Activated CD8-positive, alpha-beta memory T cell treated with anti-CD3 and anti-CD28 coated beads, Interleukin-2, amount 10 ng/mL, durations not matched to agents 7 days and 5 days (primary cell): ENCODE measurements around the gene TMEFF1. TPM values are rescaled to one million over a fixed set of nuclear protein-coding genes. Genes with fewer than 3 reads are reported as not detected.
"Not testable (repeated sequence)": the region's sequence is repeated elsewhere in the genome, so short reads cannot be mapped to it uniquely, and the experiment has no call there.

ENCODE experiments used
- ATAC-seq: fragments of 150-1000 bp; cut with Tn5 transposase; one replicate; pipeline ENCODE4 v1.10.0; 2021; ENCODE audit warnings: moderate library complexity
- CTCF ChIA-PET: fragments of 350-600 bp; sonication (Branson Sonifier 250); formaldehyde crosslinking; loops from one replicate; lab custom pipeline; 2021; ENCODE audit warnings: antibody characterized with exemption; lab: Charles Lee
- DNase-seq: peaks from one replicate; pipeline ENCODE4 v3.0.0-alpha.2; 2020
- H3K27ac Mint-ChIP-seq: one replicate; pipeline ENCODE4 v1.8.0; 2021; ENCODE audit warnings: mild to moderate bottlenecking, mixed read lengths
- H3K27me3 Mint-ChIP-seq: one replicate; pipeline ENCODE4 v1.8.0; 2021; ENCODE audit warnings: mixed read lengths
- H3K36me3 Mint-ChIP-seq: one replicate; pipeline ENCODE4 v1.8.0; 2021; ENCODE audit warnings: mild to moderate bottlenecking, mixed read lengths
- H3K4me1 Mint-ChIP-seq: one replicate; pipeline ENCODE4 v1.8.0; 2021; ENCODE audit warnings: mixed read lengths
- H3K4me3 Mint-ChIP-seq: one replicate; pipeline ENCODE4 v1.8.0; 2021; ENCODE audit warnings: mild to moderate bottlenecking, moderate library complexity, mixed read lengths
- H3K9me3 Mint-ChIP-seq: one replicate; pipeline ENCODE4 v1.8.0; 2022; ENCODE audit warnings: low read depth, mixed read lengths
- total RNA-seq, 2 experiments: library from RNA; stranded (reverse); gene quantifications; one replicate each; pipeline ENCODE4 v1.2.3, GENCODE V29; 2021

Gene TMEFF1
- total RNA-seq, 2 experiments from 2014 or later = 0.49 TPM; not detected in 1

DNA sequence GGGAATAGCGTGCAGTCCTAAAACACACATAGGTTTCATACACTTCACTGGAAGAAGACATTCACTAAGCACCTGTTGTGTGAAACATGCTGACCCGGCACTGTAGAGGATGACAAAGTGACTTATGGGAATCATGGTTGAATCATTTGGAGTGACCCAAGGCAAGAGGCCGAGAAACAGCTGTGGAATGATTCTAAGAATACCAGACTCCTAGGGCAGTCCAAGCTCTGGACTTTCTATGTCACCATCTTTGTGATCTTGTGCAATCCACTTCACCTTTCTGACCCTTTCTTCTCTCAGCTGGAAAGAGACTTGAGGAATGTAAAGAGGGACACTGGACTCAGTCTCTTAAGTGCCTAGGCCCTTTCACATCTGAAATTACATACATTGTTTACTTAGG is 32.9 kb upstream of the TMEFF1 start:
- H3K4me3 Mint-ChIP-seq = no peak overlapping the region

DNA sequence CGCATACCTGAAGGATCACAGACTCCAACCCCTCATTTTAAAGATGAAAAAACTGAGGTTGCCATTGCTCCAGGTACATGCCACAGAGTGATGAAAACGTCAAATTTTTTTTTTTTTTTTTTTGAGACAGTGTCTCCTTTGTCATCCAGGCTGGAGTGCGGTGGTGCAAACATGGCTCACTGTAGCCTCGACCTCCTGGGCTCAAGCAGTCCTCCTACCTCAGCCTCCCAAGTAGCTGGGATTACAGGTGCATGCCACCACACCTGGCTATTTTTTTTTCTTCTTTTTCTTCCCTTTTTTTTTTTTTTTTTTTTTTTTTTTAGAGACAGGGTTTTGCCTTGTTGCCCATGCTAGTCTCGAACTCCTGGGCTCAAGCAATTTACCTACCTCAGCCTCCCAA is 32.5 kb upstream of the TMEFF1 start:
- H3K4me1 Mint-ChIP-seq, ATAC-seq, H3K27ac Mint-ChIP-seq, DNase-seq, CTCF ChIA-PET, H3K27me3 Mint-ChIP-seq, H3K4me3 Mint-ChIP-seq, H3K36me3 Mint-ChIP-seq, H3K9me3 Mint-ChIP-seq: not testable (repeated sequence)

More for the DNA sequence above, 32.9 kb upstream of the TMEFF1 start:
- no peak for ATAC-seq
- DNase-seq = no peak
- CTCF ChIA-PET = no interaction called here
- H3K36me3 Mint-ChIP-seq = peaks cover 2% of the 10 kb centered on the region
- H3K9me3 Mint-ChIP-seq = no peaks in the 10 kb centered on the region
- H3K27me3 Mint-ChIP-seq = no peaks in the 10 kb centered on the region
- peaks cover 4% of the 10 kb centered on the region for H3K4me1 Mint-ChIP-seq
- no peak overlapping the region for H3K27ac Mint-ChIP-seq

GRCh38 chr9:100441911-100442361 is 31.0 kb upstream of the TMEFF1 start:
- ATAC-seq = no peak

DNA sequence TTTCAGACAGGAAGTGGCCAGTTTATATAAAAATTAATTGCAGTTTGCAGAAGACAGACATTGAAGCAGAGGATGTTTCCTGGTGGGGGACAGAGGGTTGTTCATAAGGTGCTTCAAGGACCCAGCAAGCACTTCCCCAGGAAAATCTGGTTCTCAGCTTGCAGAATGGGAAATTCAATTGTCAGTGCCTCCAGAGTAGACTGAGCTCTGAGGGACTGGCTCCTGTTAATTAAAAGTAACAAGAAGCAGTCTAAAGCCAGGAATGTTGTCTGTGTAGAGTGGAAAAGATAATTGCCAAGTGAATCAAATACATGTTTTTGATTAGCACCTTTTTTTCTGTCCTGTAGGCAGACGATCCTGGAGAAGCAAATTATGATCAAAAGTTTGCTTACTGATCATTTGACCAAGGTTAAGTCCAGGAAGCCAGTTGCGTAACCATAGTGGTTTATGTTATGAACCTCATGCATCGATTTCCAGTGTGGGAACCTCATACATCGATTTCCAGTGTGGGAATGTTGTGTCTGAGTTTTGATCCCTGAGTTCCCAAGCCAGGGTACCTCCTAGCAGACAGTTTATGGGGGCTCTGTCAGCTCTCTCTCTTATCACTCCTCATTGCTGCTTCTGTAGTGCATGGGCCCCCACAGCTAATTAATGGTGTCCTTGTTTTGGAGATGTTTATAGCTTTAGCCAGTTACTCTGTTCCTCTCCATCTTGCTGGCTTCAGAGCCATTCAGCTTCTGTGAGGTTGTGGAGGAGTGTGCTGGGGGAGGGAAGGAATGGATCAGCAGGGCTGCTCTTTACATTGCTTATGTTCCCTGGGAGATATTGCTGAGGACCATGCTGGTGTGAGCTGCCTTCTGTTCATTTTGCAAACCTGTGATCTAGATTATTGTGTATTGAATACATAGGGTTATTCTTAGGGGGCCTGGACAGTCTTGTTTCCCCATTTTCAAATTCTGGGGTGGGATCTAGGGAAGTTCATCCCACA is 28.9 kb upstream of the TMEFF1 start:
- ATAC-seq (no peak), DNase-seq (no peak)
- peaks cover 5% of the 10 kb centered on the region for H3K4me1 Mint-ChIP-seq
- CTCF ChIA-PET = interaction anchor here (0.7 kb wide), 1 partner anchor 23 kb away, joined by 3 read pairs; no protein-coding TSS in a partner anchor
- no peak overlapping the region for H3K27ac Mint-ChIP-seq
- peaks cover 7% of the 10 kb centered on the region for H3K36me3 Mint-ChIP-seq
- no peak overlapping the region for H3K4me3 Mint-ChIP-seq
- no peaks in the 10 kb centered on the region for H3K9me3 Mint-ChIP-seq
- no peaks in the 10 kb centered on the region for H3K27me3 Mint-ChIP-seq

More at GRCh38 chr9:100441911-100442361, 31.0 kb upstream of the TMEFF1 start:
- Mint-ChIP-seq H3K27me3 (no peaks in the 10 kb centered on the region), H3K4me1 (peaks cover 5% of the 10 kb centered on the region), H3K27ac (no peak overlapping the region), H3K36me3 (peaks cover 7% of the 10 kb centered on the region), H3K9me3 (no peaks in the 10 kb centered on the region), H3K4me3 (no peak overlapping the region)
- no peak for DNase-seq
- CTCF ChIA-PET = interaction anchor here (1.0 kb wide), 1 partner anchor 24 kb away, joined by 3 read pairs; no protein-coding TSS in a partner anchor

DNA sequence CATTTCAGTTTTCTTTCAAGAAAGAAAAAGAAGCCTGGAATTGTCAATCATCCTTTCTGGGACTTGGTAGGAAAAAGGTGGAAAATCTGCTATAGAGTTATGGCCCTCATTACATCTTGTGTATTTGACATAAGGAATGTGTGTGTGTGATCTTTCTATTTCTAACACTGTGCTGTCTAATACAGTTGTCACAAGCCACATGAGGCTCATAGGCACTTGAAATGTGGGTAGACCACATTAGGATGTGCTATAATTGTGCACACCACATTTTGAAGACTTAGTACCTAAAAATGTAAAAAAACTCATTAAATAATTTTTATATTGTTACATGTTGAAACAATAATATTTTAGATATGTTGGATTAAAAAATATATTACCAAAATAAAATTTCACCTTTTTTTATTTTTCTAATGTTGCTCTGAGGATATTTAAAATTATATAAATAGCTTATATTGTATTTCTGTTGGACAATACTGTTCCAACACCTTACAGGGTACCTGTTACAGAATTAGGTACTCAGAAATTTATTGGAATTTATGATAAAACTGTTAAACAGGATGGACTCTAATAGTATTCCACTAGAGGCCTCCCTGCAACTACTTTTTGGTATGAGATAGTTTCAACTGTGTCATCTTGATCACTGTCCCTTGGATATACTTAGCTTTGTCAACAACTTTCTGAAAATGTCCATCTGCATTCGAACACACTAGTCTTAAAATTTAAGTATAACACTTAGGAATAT is 27.6 kb upstream of the TMEFF1 start:
- Mint-ChIP-seq H3K27ac (no peak overlapping the region), H3K36me3 (peaks cover 9% of the 10 kb centered on the region), H3K9me3 (no peaks in the 10 kb centered on the region), H3K4me3 (no peak overlapping the region), H3K4me1 (peaks cover 13% of the 10 kb centered on the region), H3K27me3 (no peaks in the 10 kb centered on the region)
- CTCF ChIA-PET = no interaction called here
- no peak for DNase-seq
- ATAC-seq = no peak

DNA sequence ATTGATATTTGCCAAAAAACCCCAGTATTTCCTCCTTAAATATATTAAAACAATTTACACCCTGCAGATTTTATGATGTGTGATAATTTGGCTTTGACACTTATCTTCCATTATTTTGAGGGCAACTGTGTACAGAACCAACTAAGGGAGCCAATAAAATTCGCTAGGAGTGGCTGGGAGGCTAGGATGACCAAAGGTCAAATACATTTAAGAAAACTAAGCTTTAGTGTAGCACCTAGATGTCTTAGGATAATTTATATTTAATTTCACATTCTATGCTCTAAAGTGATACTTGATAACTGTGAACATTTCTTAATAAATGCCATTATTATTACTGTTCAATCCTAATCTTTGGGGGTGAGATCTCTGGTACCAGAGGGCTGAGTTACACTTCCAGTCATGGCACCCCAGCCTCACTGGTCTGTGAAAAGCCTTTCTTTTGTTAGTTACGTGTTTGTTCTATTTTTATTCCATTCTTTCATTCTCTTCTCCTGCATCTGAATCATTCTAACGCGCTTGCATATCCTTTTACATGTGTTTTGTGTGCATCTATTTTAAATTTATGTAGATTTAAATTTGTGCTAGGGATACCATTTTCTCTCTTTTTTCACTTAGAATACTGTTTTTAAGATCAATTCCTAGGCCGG is 26.9 kb upstream of the TMEFF1 start:
- H3K27ac Mint-ChIP-seq = no peak overlapping the region
- no peaks in the 10 kb centered on the region for H3K9me3 Mint-ChIP-seq
- H3K4me1 Mint-ChIP-seq = peaks cover 13% of the 10 kb centered on the region
- no peaks in the 10 kb centered on the region for H3K27me3 Mint-ChIP-seq
- DNase-seq (no peak), ATAC-seq (no peak)
- no peak overlapping the region for H3K4me3 Mint-ChIP-seq
- CTCF ChIA-PET = no interaction called here
- peaks cover 16% of the 10 kb centered on the region for H3K36me3 Mint-ChIP-seq

DNA sequence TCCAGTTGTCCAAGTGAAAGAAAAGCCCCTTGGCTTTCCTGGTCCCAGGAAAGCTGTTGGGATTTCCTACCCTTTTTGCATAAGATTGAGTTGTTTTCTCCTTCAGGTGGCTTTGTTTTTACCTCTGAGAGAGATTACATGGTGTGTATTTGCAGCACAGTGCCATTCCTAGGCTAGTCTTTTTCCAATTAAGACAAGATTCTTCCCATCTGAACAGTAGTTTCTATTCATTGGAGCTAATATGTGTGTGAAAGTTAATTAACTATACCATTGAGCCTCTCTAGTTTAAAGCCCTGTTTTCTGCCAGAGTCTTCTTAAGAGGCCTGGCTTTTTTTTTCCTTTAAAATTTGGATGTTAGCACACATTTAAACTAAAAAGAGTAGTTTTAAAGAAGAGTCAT is 25.9 kb upstream of the TMEFF1 start:
- H3K9me3 Mint-ChIP-seq = no peaks in the 10 kb centered on the region
- no peaks in the 10 kb centered on the region for H3K27me3 Mint-ChIP-seq
- no peak for ATAC-seq
- H3K27ac Mint-ChIP-seq = no peak overlapping the region
- CTCF ChIA-PET = interaction anchor here (1.5 kb wide), 1 partner anchor 10 kb away, joined by 6 read pairs; no protein-coding TSS in a partner anchor
- peaks cover 25% of the 10 kb centered on the region for H3K36me3 Mint-ChIP-seq
- peaks cover 13% of the 10 kb centered on the region for H3K4me1 Mint-ChIP-seq
- DNase-seq = no peak
- H3K4me3 Mint-ChIP-seq = no peak overlapping the region

GRCh38 chr9:100448266-100448665 is 24.7 kb upstream of the TMEFF1 start:
- peaks cover 29% of the 10 kb centered on the region for H3K36me3 Mint-ChIP-seq
- H3K4me3 Mint-ChIP-seq = no peak overlapping the region
- DNase-seq (no peak), ATAC-seq (no peak)
- no peaks in the 10 kb centered on the region for H3K27me3 Mint-ChIP-seq
- H3K9me3 Mint-ChIP-seq = no peaks in the 10 kb centered on the region
- H3K27ac Mint-ChIP-seq = no peak overlapping the region
- CTCF ChIA-PET = interaction anchor here (1.5 kb wide), 1 partner anchor 11 kb away, joined by 6 read pairs; no protein-coding TSS in a partner anchor
- peaks cover 13% of the 10 kb centered on the region for H3K4me1 Mint-ChIP-seq

- peaks cover 10% of the 10 kb centered on the region for H3K4me1 Mint-ChIP-seq
- CTCF ChIA-PET = interaction anchor here (1.0 kb wide), 1 partner anchor 11 kb away, joined by 4 read pairs; no protein-coding TSS in a partner anchor
- no peak overlapping the region for H3K4me3 Mint-ChIP-seq
- H3K9me3 Mint-ChIP-seq = no peaks in the 10 kb centered on the region
- peaks cover 33% of the 10 kb centered on the region for H3K36me3 Mint-ChIP-seq
- no peak overlapping the region for H3K27ac Mint-ChIP-seq
- ATAC-seq = no peak
- no peaks in the 10 kb centered on the region for H3K27me3 Mint-ChIP-seq
- no peak for DNase-seq
Observed at GRCh38 chr9:100449420-100449819, 23.5 kb upstream of the TMEFF1 start.

DNA sequence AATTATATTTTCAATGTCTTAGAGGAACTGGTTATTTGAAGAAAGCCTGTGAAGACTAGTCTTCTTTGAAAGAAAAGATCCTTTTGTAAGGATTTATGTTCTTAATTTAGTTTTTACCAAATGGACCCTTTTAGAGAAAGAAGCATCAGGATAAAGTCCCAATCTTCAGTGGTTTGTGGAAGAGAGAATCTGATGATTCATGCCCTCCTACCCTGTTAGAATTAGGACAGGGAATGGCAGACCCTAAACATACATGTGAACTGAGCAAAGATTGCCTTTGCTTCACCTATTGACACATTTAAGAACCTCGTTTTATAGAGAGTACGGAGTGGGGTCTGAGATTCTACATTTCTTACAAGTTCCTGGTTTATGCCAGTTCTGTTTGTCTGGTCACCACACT is 20.1 kb upstream of the TMEFF1 start:
- Mint-ChIP-seq H3K36me3 (peaks cover 27% of the 10 kb centered on the region), H3K4me3 (no peak overlapping the region), H3K27ac (no peak overlapping the region), H3K4me1 (peaks cover 8% of the 10 kb centered on the region), H3K27me3 (no peaks in the 10 kb centered on the region), H3K9me3 (no peaks in the 10 kb centered on the region)
- no peak for ATAC-seq
- DNase-seq = no peak
- CTCF ChIA-PET = interaction anchor here (2.1 kb wide), 1 partner anchor 15 kb away, joined by 6 read pairs; no protein-coding TSS in a partner anchor

GRCh38 chr9:100455470-100455869 is 17.5 kb upstream of the TMEFF1 start:
- CTCF ChIA-PET = no interaction called here
- no peaks in the 10 kb centered on the region for H3K27me3 Mint-ChIP-seq

DNA sequence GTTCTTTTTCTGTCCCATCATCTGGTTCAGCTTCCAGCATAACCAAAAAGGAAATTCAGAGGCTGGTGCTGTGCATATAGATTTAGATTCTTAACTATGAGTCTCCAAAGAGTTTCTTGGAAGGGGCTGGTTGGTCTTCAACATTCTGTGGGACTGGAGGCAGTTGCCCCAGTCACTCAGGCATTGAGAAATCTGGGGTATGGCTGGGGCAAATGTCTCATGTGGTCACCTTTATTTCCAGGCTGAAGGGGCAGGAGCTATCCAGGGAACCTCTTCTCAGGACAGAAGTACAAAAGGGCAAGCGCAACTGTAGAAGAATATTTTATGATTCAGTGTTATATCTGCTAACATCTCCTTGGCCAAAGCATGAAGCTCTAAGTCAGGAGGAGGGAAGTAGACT is 15.4 kb upstream of the TMEFF1 start:
- ATAC-seq (no peak), DNase-seq (no peak)
- no peak overlapping the region for H3K4me3 Mint-ChIP-seq
- H3K27ac Mint-ChIP-seq = no peak overlapping the region
- H3K9me3 Mint-ChIP-seq = no peaks in the 10 kb centered on the region
- H3K36me3 Mint-ChIP-seq = peaks cover 6% of the 10 kb centered on the region
- CTCF ChIA-PET = no interaction called here
- H3K4me1 Mint-ChIP-seq = no peaks in the 10 kb centered on the region
- H3K27me3 Mint-ChIP-seq = no peaks in the 10 kb centered on the region

More at GRCh38 chr9:100455470-100455869, 17.5 kb upstream of the TMEFF1 start:
- H3K27ac Mint-ChIP-seq = no peak overlapping the region
- H3K9me3 Mint-ChIP-seq = no peaks in the 10 kb centered on the region
- no peak for DNase-seq
- H3K4me1 Mint-ChIP-seq = no peaks in the 10 kb centered on the region
- peaks cover 22% of the 10 kb centered on the region for H3K36me3 Mint-ChIP-seq
- no peak overlapping the region for H3K4me3 Mint-ChIP-seq
- no peak for ATAC-seq

DNA sequence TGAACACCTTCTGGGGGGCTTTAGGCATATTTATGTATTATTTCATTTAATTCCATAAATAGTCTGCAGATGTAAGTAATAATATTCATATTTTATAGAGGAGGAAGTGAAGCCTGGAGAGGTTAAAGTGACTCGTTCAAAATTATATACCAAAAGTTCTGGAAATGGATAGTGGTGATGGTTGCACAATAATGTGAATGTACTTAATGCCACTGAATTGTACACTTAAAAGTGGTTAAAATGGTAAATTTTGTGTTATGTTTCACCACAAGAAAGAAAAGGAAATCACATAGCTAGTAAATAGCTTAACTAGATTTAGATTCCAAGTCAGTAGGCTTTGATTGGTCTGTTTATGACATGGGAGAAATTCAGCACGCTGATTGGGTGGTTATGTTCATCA is 13.0 kb upstream of the TMEFF1 start:
- Mint-ChIP-seq H3K27ac (no peak overlapping the region), H3K36me3 (no peaks in the 10 kb centered on the region), H3K4me3 (no peak overlapping the region), H3K9me3 (no peaks in the 10 kb centered on the region), H3K27me3 (peaks cover 5% of the 10 kb centered on the region), H3K4me1 (no peaks in the 10 kb centered on the region)
- DNase-seq (no peak), ATAC-seq (no peak)
- CTCF ChIA-PET = no interaction called here
